K562 (cell line): Measurements from ENCODE around the gene LEMD1. TPM values are rescaled to one million over a fixed set of nuclear protein-coding genes. Genes with fewer than 3 reads are reported as not detected.

ENCODE experiments used
- ATF1 ChIP-seq, 2 experiments: fragments of 450-650 bp in 1 of 2; IDR thresholded peaks; 2 replicates each; pipeline ENCODE4 v1.6.1; 2016; ENCODE audit warnings: missing compliant biosample characterization in 1 of 2, missing genetic modification characterization in 1 of 2
- DLX4 ChIP-seq: fragments of 250-450 bp; sonication (Bioruptor Pico); IDR thresholded peaks from 2 replicates; pipeline ENCODE4 v1.6.1; 2021; ENCODE audit warnings: mild to moderate bottlenecking
- DMBX1 ChIP-seq: fragments of 250-450 bp; sonication (Bioruptor Pico); IDR thresholded peaks from 2 replicates; pipeline ENCODE4 v1.8.0; 2022; ENCODE audit warnings: inconsistent platforms, mild to moderate bottlenecking, moderate library complexity, borderline replicate concordance
- DNMT1 ChIP-seq: fragments of 450-650 bp; IDR thresholded peaks from 2 replicates; pipeline ENCODE4 v1.6.1; 2016; ENCODE audit warnings: antibody characterized with exemption, mild to moderate bottlenecking
- HES1 ChIP-seq: fragments of 450-650 bp; IDR thresholded peaks from 2 replicates; pipeline ENCODE4 v1.6.1; 2016; ENCODE audit warnings: low read depth, mild to moderate bottlenecking, moderate library complexity
- HINFP ChIP-seq: fragments of 450-650 bp; conservative IDR thresholded peaks from 2 replicates; pipeline ENCODE4 v1.6.1; 2016; ENCODE audit warnings: missing genetic modification characterization, low read depth, mild to moderate bottlenecking, control low read depth, missing compliant biosample characterization
- HNRNPL ChIP-seq: fragments of 200-400 bp; formaldehyde crosslinking; IDR thresholded peaks from 2 replicates; pipeline ENCODE4 v1.6.1; 2017; ENCODE audit warnings: low read depth, mild to moderate bottlenecking, low read length
- MAZ ChIP-seq, 2 experiments: fragments of 450-650 bp in 1 of 2; sonication (generic) in 1 of 2; formaldehyde crosslinking; IDR thresholded peaks in 1 of 2; conservative IDR thresholded peaks in 1 of 2; 2 replicates each; pipeline versions ENCODE4 v1.4.0 to v1.5.0; 2020; ENCODE audit warnings: mild to moderate bottlenecking in 1 of 2, missing genetic modification reagents in 1 of 2
- MBD1 ChIP-seq: fragments of 250-450 bp; sonication (Bioruptor Pico); IDR thresholded peaks from 2 replicates; pipeline ENCODE4 v1.8.0; 2022; ENCODE audit warnings: inconsistent platforms
- MECOM ChIP-seq: fragments of 250-450 bp; sonication (Bioruptor Pico); IDR thresholded peaks from 2 replicates; pipeline ENCODE4 v1.8.0; 2022; ENCODE audit warnings: inconsistent platforms
- NR2F6 ChIP-seq: fragments of 450-650 bp; formaldehyde crosslinking; IDR thresholded peaks from 2 replicates; pipeline ENCODE4 v1.4.0; 2020; ENCODE audit warnings: mild to moderate bottlenecking
- PHF21A ChIP-seq: fragments of 450-650 bp; IDR thresholded peaks from 2 replicates; pipeline ENCODE4 v1.6.1; 2017; ENCODE audit warnings: low read depth, borderline replicate concordance
- PHTF2 ChIP-seq: fragments of 250-450 bp; sonication (Bioruptor Pico); IDR thresholded peaks from 2 replicates; pipeline ENCODE4 v1.5.0; 2021; ENCODE audit warnings: mild to moderate bottlenecking
- ZBTB1 ChIP-seq: sonication (generic); formaldehyde crosslinking; IDR thresholded peaks from 2 replicates; pipeline ENCODE4 v1.8.1; 2023; ENCODE audit warnings: missing genetic modification reagents, low read depth, mild to moderate bottlenecking, borderline replicate concordance
- ZBTB7A ChIP-seq: IDR thresholded peaks from 2 replicates; pipeline ENCODE4 v1.6.1; 2011; ENCODE audit warnings: low read depth, mild to moderate bottlenecking, low read length, moderate library complexity, borderline replicate concordance; ENCODE audit not compliant: control insufficient read depth
- ZNF592 ChIP-seq: fragments of 450-650 bp; IDR thresholded peaks from 2 replicates; pipeline ENCODE4 v1.6.1; 2017; ENCODE audit warnings: antibody characterized with exemption, mild to moderate bottlenecking
- ZNF699 ChIP-seq: fragments of 250-450 bp; sonication (Bioruptor Pico); IDR thresholded peaks from 2 replicates; pipeline ENCODE4 v1.8.0; 2021; ENCODE audit warnings: mild to moderate bottlenecking, moderate library complexity; ENCODE audit not compliant: insufficient replicate concordance
- ZNF785 ChIP-seq: fragments of 250-450 bp; sonication (Bioruptor Pico); IDR thresholded peaks from 2 replicates; pipeline ENCODE4 v1.4.0; 2020; ENCODE audit warnings: mild to moderate bottlenecking
- polyA plus RNA-seq, 8 experiments: library from polyadenylated mRNA; depleted of rRNA in 4 of 8; stranded (reverse) in 5 of 8; unstranded in 3 of 8; fragments of >200 nt; fragmentation: Nextera tagmentation in 2 of 8; fragmentation: Illumina TruSeq in 1 of 8; extraction: Ambion mirVana in 2 of 8; extraction: Trizol in 1 of 8; gene quantifications; 2 replicates each; pipeline versions ENCODE4 v1.2.1 to v1.2.3, GENCODE V29; 2011 to 2014; ENCODE audit warnings: inconsistent platforms in 1 of 8, missing spikeins in 1 of 8
- total RNA-seq, 7 experiments: library from RNA; depleted of rRNA in 6 of 7; stranded (reverse); fragments of >200 nt in 6 of 7; fragmentation: Illumina TruSeq in 2 of 7; extraction: Trizol in 2 of 7; gene quantifications; 2 replicates each; pipeline versions ENCODE4 v1.2.1 to v1.2.3, GENCODE V29; 2011 to 2021; ENCODE audit warnings: low replicate concordance in 1 of 7

Gene LEMD1
- total and polyA plus RNA-seq, 9 of the 15 experiments (the other 6 are each of a cell fraction or from before 2014, with no cell fraction given) = 0.11 to 2.4 (median 0.57) TPM; not detected in 1

- TF ChIP-seq ZBTB7A = no peak
- no peak for TF ChIP-seq ZNF699 (CRISPR knock-in tag)
- no peak for TF ChIP-seq HINFP (tag)
- TF ChIP-seq ZNF785 (CRISPR knock-in tag) = no peak
- no peak for TF ChIP-seq NR2F6 (CRISPR knock-in tag)
- TF ChIP-seq DLX4 (CRISPR knock-in tag) = no peak
- no peak for TF ChIP-seq ZNF592
- peak in 1 of 2 experiments; percentile 43; a peak in 1 of 4 replicates for TF ChIP-seq MAZ (CRISPR knock-in tag; conservative IDR thresholded peaks at IDR 0.05 in 1 of 2, IDR thresholded peaks at IDR 0.05 in 1 of 2)
- no peak for TF ChIP-seq DMBX1 (CRISPR knock-in tag)
- no peak for TF ChIP-seq MECOM (CRISPR knock-in tag)
- TF ChIP-seq HNRNPL = no peak
- peak; percentile 55; the same call in 1 of the 2 replicates for TF ChIP-seq HES1
- no peak for TF ChIP-seq DNMT1
- no peak for TF ChIP-seq ATF1 (CRISPR knock-in tag; IDR thresholded peaks at IDR 0.05)
- TF ChIP-seq ATF1 (tag; IDR thresholded peaks at IDR 0.05) = no peak
- no peak for TF ChIP-seq ZBTB1
- TF ChIP-seq PHTF2 (CRISPR knock-in tag) = no peak
- no peak for TF ChIP-seq PHF21A
- TF ChIP-seq MBD1 = no peak
Observed at GRCh38 chr1:205344066-205344928, 77.6 kb downstream of the LEMD1 start (continued).
